H1 (cell line): Measurements from ENCODE around the gene TSR3. TPM values are rescaled to one million over a fixed set of nuclear protein-coding genes. Genes with fewer than 3 reads are reported as not detected.
A peak's percentile ranks its signal among the peaks of the same experiment; 100 is the strongest.

Experiments used
- CTCF ChIA-PET: fragments of 300-600 bp; sonication (Branson Sonifier 250); formaldehyde crosslinking; loops from one replicate; lab custom pipeline; 2021; ENCODE audit not compliant: partially characterized antibody; lab: Charles Lee
- POLR2A ChIA-PET: fragments of 300-600 bp; sonication (Branson Sonifier 250); formaldehyde crosslinking; loops from one replicate; lab custom pipeline; 2021; ENCODE audit warnings: inconsistent platforms; ENCODE audit not compliant: partially characterized antibody; lab: Charles Lee
- DNase-seq, 2 experiments: peaks; one replicate each; pipeline versions ENCODE4 v3.0.0 to v3.0.0-alpha.2; 2010 to 2022; ENCODE audit warnings: low spot score in 2 of 2, low read depth in 1 of 2, mixed read lengths in 1 of 2
- FAIRE-seq: peaks from 2 replicates; lab custom pipeline; 2011; peaks lifted over from hg19 to GRCh38; lab: Jason Lieb, UNC
- H2AFZ ChIP-seq: 2 replicates; pipeline ENCODE4 v1.8.1; 2012; ENCODE audit warnings: low read length, inconsistent platforms
- H2AK5ac ChIP-seq: 2 replicates; pipeline ENCODE4 v1.6.1; 2013; ENCODE audit warnings: low read depth, low read length
- H2BK120ac ChIP-seq: replicated peaks from 2 replicates; pipeline ENCODE3; 2013; ENCODE audit warnings: low read depth, low read length, inconsistent platforms
- H2BK12ac ChIP-seq: 2 replicates; pipeline ENCODE4 v1.6.1; 2013; ENCODE audit warnings: low read depth, low read length
- H2BK15ac ChIP-seq: 2 replicates; pipeline ENCODE4 v1.6.1; 2013; ENCODE audit warnings: low read length
- H2BK20ac ChIP-seq: 2 replicates; pipeline ENCODE4 v1.6.1; 2013; ENCODE audit warnings: low read length
- H2BK5ac ChIP-seq: 2 replicates; pipeline ENCODE4 v1.6.1; 2013; ENCODE audit warnings: low read depth, low read length
- H3K14ac ChIP-seq: 2 replicates; pipeline ENCODE4 v1.6.1; 2013; ENCODE audit warnings: inconsistent platforms; ENCODE audit not compliant: insufficient read length
- H3K18ac ChIP-seq: 2 replicates; pipeline ENCODE4 v1.6.1; 2013; ENCODE audit warnings: low read length; ENCODE audit errors: extremely low read depth
- H3K23ac ChIP-seq: 2 replicates; pipeline ENCODE4 v1.6.1; 2013; ENCODE audit warnings: inconsistent platforms; ENCODE audit not compliant: insufficient read length
- H3K23me2 ChIP-seq: 2 replicates; pipeline ENCODE4 v1.6.1; 2013; ENCODE audit warnings: low read depth, low read length
- H3K27ac ChIP-seq: 2 replicates; pipeline ENCODE4 v1.6.1; 2011; ENCODE audit warnings: low read depth, low read length, inconsistent platforms
- H3K27me3 ChIP-seq, 4 experiments: replicated peaks in 1 of 4; 1 replicate in 1 of 4; 2 replicates in 3 of 4; pipeline versions ENCODE4 v1.6.1 to v1.8.1; 2011 to 2013; ENCODE audit warnings: low read length in 3 of 4, mild to moderate bottlenecking in 3 of 4, inconsistent platforms in 2 of 4, mixed read lengths in 2 of 4, moderate library complexity in 1 of 4; ENCODE audit not compliant: control insufficient read depth in 3 of 4, insufficient read depth in 3 of 4; ENCODE audit errors: extremely low read depth in 1 of 4
- H3K36me3 ChIP-seq, 4 experiments: 2 replicates each; pipeline versions ENCODE4 v1.6.1 to v1.8.1; 2011 to 2013; ENCODE audit warnings: mild to moderate bottlenecking in 4 of 4, low read length in 3 of 4, moderate library complexity in 2 of 4, control low read depth in 1 of 4, inconsistent platforms in 1 of 4; ENCODE audit not compliant: insufficient read depth in 4 of 4, control insufficient read depth in 2 of 4
- H3K4ac ChIP-seq: replicated peaks from 2 replicates; pipeline ENCODE3; 2013; ENCODE audit warnings: low read length, low read depth, mixed read lengths, inconsistent platforms; ENCODE audit not compliant: insufficient read length
- H3K4me1 ChIP-seq, 4 experiments: replicated peaks in 1 of 4; 1 replicate in 1 of 4; 2 replicates in 3 of 4; pipeline versions ENCODE4 v1.6.1 to v1.8.1; 2011 to 2013; ENCODE audit warnings: low read length in 3 of 4, inconsistent platforms in 2 of 4, mixed read lengths in 1 of 4; ENCODE audit not compliant: insufficient read depth in 4 of 4, control insufficient read depth in 3 of 4
- H3K4me2 ChIP-seq, 2 experiments: 2 replicates each; pipeline versions ENCODE4 v1.6.1 to v1.8.1; 2011 to 2013; ENCODE audit warnings: low read depth in 2 of 2, low read length in 2 of 2, control low read depth in 1 of 2, inconsistent platforms in 1 of 2, mild to moderate bottlenecking in 1 of 2; ENCODE audit not compliant: insufficient read depth in 1 of 2
- H3K4me3 ChIP-seq, 4 experiments: fragments of 200-600, 300-600 bp in 1 of 4; sonication (generic), shearing (Covaris generic), sonication (Bioruptor Twin) in 1 of 4; 2 replicates each; pipeline versions ENCODE4 v1.5.1 to v1.8.1; 2011 to 2016; ENCODE audit warnings: low read length in 4 of 4, low read depth in 3 of 4, control low read depth in 2 of 4, inconsistent platforms in 2 of 4, mild to moderate bottlenecking in 2 of 4, mixed read lengths in 1 of 4, moderate library complexity in 1 of 4; ENCODE audit not compliant: insufficient read depth in 2 of 4; ENCODE audit errors: extremely low read depth in 1 of 4
- H3K56ac ChIP-seq: replicated peaks from 2 replicates; pipeline ENCODE3; 2013; ENCODE audit warnings: low read depth, mild to moderate bottlenecking, mixed read lengths, low read length, inconsistent platforms; ENCODE audit not compliant: insufficient read length
- H3K79me1 ChIP-seq: 2 replicates; pipeline ENCODE4 v1.6.1; 2013; ENCODE audit warnings: low read depth, low read length, control low read depth
- H3K79me2 ChIP-seq, 2 experiments: 2 replicates each; pipeline versions ENCODE4 v1.6.1 to v1.8.1; 2012 to 2013; ENCODE audit warnings: low read length in 2 of 2, mild to moderate bottlenecking in 2 of 2, inconsistent platforms in 1 of 2; ENCODE audit not compliant: insufficient read depth in 2 of 2, control insufficient read depth in 1 of 2
- H3K9ac ChIP-seq, 4 experiments: replicated peaks in 1 of 4; 1 replicate in 1 of 4; 2 replicates in 3 of 4; pipeline versions ENCODE4 v1.6.1 to v1.8.1; 2011 to 2013; ENCODE audit warnings: low read depth in 3 of 4, low read length in 3 of 4, control low read depth in 2 of 4, mild to moderate bottlenecking in 2 of 4, moderate library complexity in 2 of 4, inconsistent platforms in 1 of 4; ENCODE audit errors: extremely low read depth in 1 of 4
- H3K9me3 ChIP-seq, 2 experiments: 2 replicates each; pipeline versions ENCODE4 v1.6.1 to v1.8.1; 2012 to 2013; ENCODE audit warnings: mild to moderate bottlenecking in 2 of 2, moderate library complexity in 2 of 2, control low read depth in 1 of 2, inconsistent platforms in 1 of 2, low read depth in 1 of 2, low read length in 1 of 2, mixed read lengths in 1 of 2; ENCODE audit not compliant: insufficient read depth in 2 of 2
- H4K20me1 ChIP-seq, 2 experiments: replicated peaks in 1 of 2; 2 replicates each; pipeline versions ENCODE3 to v1.8.1; 2011 to 2013; ENCODE audit warnings: inconsistent platforms in 2 of 2, low read length in 2 of 2, mild to moderate bottlenecking in 1 of 2; ENCODE audit not compliant: insufficient read depth in 2 of 2, control insufficient read depth in 1 of 2
- H4K5ac ChIP-seq: 2 replicates; pipeline ENCODE4 v1.6.1; 2013; ENCODE audit warnings: low read length, low read depth, mixed read lengths, inconsistent platforms; ENCODE audit not compliant: insufficient read length
- H4K8ac ChIP-seq: 2 replicates; pipeline ENCODE4 v1.8.0; 2013; ENCODE audit warnings: mild to moderate bottlenecking, moderate library complexity, low read length, inconsistent platforms; ENCODE audit not compliant: insufficient read depth; ENCODE audit errors: extremely low read depth
- H4K91ac ChIP-seq: replicated peaks from 2 replicates; pipeline ENCODE3; 2013; ENCODE audit warnings: low read length, mixed read lengths, inconsistent platforms; ENCODE audit not compliant: insufficient read length
- ASH2L ChIP-seq: fragments of 200-600, 300-600 bp; sonication (generic); IDR thresholded peaks from one replicate; pipeline ENCODE4 v1.7.1; 2017; ENCODE audit warnings: low read length
- RAD21 ChIP-seq, 2 experiments: IDR thresholded peaks in 1 of 2; conservative IDR thresholded peaks in 1 of 2; 2 replicates each; pipeline ENCODE4 v1.6.1; 2011; ENCODE audit warnings: low read depth in 2 of 2, low read length in 2 of 2, improper control_type of control experiment in 1 of 2, inconsistent platforms in 1 of 2, mild to moderate bottlenecking in 1 of 2, moderate library complexity in 1 of 2
- WGBS, 2 experiments: shearing (Covaris generic) in 1 of 2; methylation state at CpG; one replicate each; pipeline versions ENCODE4 v1.1.6 to v1.1.7; 2013 to 2015; ENCODE audit warnings: low lambda C conversion rate in 2 of 2, mixed read lengths in 2 of 2, inconsistent platforms in 1 of 2, low coverage in 1 of 2, missing lambda C conversion rate in 1 of 2; ENCODE audit not compliant: insufficient replicate concordance in 2 of 2, insufficient coverage in 1 of 2, insufficient read length in 1 of 2; ENCODE audit errors: extremely low coverage in 1 of 2, missing lambda C conversion rate in 1 of 2; 5-methylcytosine and 5-hydroxymethylcytosine counted together
- polyA plus RNA-seq, 7 experiments: library from polyadenylated mRNA; depleted of rRNA in 3 of 7; stranded (reverse) in 5 of 7; unstranded in 2 of 7; fragments of >200 nt in 5 of 7; fragments of 200-250 nt in 2 of 7; gene quantifications; 1 replicate in 5 of 7; 2 replicates in 1 of 7; 4 replicates in 1 of 7; pipeline versions ENCODE4 v1.2.1 to v1.2.3, GENCODE V29; 2011 to 2013; ENCODE audit warnings: missing spikeins in 2 of 7, mixed read lengths in 2 of 7
- total RNA-seq: library from RNA; stranded (reverse); fragmentation: NEBNext Ultra II Directional; extraction: Animal tissue kit (Norgen Biotek cat#: 25700); gene quantifications from 2 replicates; pipeline ENCODE4 v1.2.1, GENCODE V29; 2021

Gene TSR3
- total and polyA plus RNA-seq, 2 of the 8 experiments (the other 6 are each of a cell fraction or from before 2014, with no cell fraction given), result 43.1 to 52.3 TPM

GRCh38 chr16:1363501-1364041, 11.9 kb upstream of the TSR3 start:
- H4K91ac ChIP-seq, result no peak overlapping the region
- H2BK120ac ChIP-seq, result no peak overlapping the region
- H3K23ac ChIP-seq, result no peak overlapping the region
- no peak overlapping the region for H3K27ac ChIP-seq
- no peak overlapping the region for H3K9ac ChIP-seq
- ChIA-PET CTCF (interaction anchor here (0.6 to 8.1 kb wide), 34 partner anchors 8 to 822 kb away, joined by 3 to 59 read pairs (median 4); partner anchors contain the start of gene CCDC154), POLR2A (interaction anchor here (0.8 to 6.6 kb wide), 6 partner anchors 11 to 49 kb away, joined by 3 to 44 read pairs (median 4); no protein-coding TSS in a partner anchor)
- no peak overlapping the region for H2AFZ ChIP-seq
- no peak overlapping the region for H2BK15ac ChIP-seq
- H3K4me2 ChIP-seq, result no peak overlapping the region
- no peak overlapping the region for H2BK20ac ChIP-seq
- peaks cover 0 to 7% of the 10 kb centered on the region in 2 experiments; a peak in 1 of 4 replicates for H3K79me2 ChIP-seq
- no peak overlapping the region for H2BK5ac ChIP-seq
- no peaks in the 10 kb centered on the region for H3K9me3 ChIP-seq
- DNase-seq (peak; percentile 43 to 88), FAIRE-seq (no peak)
- H3K4me1 ChIP-seq, result no peaks in the 10 kb centered on the region
- peaks cover 12 to 29% of the 10 kb centered on the region in 2 experiments for H4K20me1 ChIP-seq
- no peak overlapping the region for H2AK5ac ChIP-seq
- H4K5ac ChIP-seq, result no peak overlapping the region
- no peak overlapping the region for H3K14ac ChIP-seq
- peaks cover 15 to 43% (median 23%) of the 10 kb centered on the region in 4 experiments for H3K36me3 ChIP-seq
- H3K4ac ChIP-seq, result no peak overlapping the region
- H4K8ac ChIP-seq, result no peak overlapping the region; the same call in 1 of the 2 replicates
- H3K18ac ChIP-seq, result no peak overlapping the region
- H3K23me2 ChIP-seq, result no peaks in the 10 kb centered on the region
- no peak overlapping the region for H3K56ac ChIP-seq
- H3K27me3 ChIP-seq, result no peaks in the 10 kb centered on the region
- no peak overlapping the region for H3K4me3 ChIP-seq
- no peak overlapping the region; the same call in 1 of the 2 replicates for H2BK12ac ChIP-seq
- H3K79me1 ChIP-seq, result peaks cover 5% of the 10 kb centered on the region; the same call in 1 of the 2 replicates
- 63% methylated on average over 18 of the region's 18 CpGs; no CpG with 5 or more reads in 1 of the 2 experiments for WGBS, 2 experiments
- TF ChIP-seq RAD21 (IDR thresholded peaks at IDR 0.05 in 1 of 2, conservative IDR thresholded peaks at IDR 0.05 in 1 of 2; ENCODE audit: low read depth in 2 of 2, low read length in 2 of 2) (peak; percentile 58 to 71), ASH2L (no peak)
